ENCODE data around the gene WDR74.
"Not testable (repeated sequence)": the region's sequence is repeated elsewhere in the genome, so short reads cannot be mapped to it uniquely, and the experiment has no call there.

Gene WDR74

DNA sequence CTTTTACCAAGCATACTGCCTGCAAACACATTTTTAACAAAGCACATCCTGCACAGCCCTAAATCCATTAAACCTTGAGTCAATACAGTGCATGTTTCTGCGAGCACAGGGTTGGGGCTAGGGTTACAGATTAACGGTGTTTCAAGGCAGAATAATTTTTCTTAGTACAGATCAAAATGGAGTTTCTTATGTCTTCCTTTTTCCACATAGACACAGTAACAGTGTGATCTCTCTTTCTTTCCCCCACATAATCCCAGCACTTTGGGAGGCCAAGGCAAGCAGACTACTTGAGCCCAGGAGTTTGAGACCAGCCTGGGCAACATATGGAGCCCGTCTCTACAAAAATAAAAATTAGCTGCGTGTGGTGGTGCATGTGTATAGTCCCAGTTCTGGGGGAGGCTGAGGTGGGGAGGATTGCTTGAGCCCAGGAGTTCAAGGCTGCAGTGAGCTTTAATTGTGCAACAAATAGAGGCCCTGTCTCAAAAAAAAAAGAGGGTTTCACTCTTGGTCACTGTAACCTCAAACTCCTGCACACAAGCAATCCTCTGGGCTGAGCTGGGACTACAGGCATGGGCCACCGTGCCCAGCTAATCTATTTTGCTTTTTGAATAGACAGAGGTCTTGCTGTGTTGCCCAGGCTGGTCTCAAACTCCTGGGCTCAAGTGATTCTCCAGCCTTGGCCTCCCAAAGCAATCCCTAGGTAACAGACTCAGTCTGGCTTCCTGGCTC, 21.6 kb upstream of the WDR74 start:
- no peak for DNase-seq (ENCODE audit: insufficient read length, low spot score)
- no peak for TF ChIP-seq PAX5 (IDR thresholded peaks at IDR 0.05; ENCODE audit: insufficient read depth, low read length, severe bottlenecking)
- TF ChIP-seq POLR2AphosphoS5 (IDR thresholded peaks at IDR 0.05; ENCODE audit: low read depth, low read length) = no peak
- TF ChIP-seq POLR2A (IDR thresholded peaks at IDR 0.05; ENCODE audit: low read depth, low read length) = no peak
- no peak for TF ChIP-seq SPI1 (IDR thresholded peaks at IDR 0.05; ENCODE audit: low read depth, low read length)
- no peak for TF ChIP-seq TAF1 (IDR thresholded peaks at IDR 0.05; ENCODE audit: low read depth, low read length)
- no peak for TF ChIP-seq POU2F2 (IDR thresholded peaks at IDR 0.05; ENCODE audit: low read depth, low read length)
- FAIRE-seq = no peak

DNA sequence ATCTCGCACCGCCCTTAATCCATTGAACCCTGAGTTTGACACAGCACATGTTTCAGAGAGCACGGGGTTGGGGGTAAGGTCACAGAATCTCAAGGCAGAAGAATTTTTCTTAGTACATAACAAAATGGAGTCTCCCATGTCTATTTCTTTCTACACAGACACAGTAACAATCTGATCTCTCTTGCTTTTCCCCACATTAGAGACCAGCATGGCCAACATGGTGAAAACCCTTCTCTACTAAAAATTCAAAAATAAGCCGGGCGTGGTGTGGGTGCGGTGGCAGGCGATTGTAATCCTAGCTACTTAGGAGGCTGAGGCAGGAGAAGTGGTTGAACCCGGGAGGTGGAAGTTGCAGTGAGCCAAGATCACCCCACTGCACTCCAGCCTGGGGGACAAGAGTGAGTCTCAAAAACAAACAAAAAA, 19.9 kb upstream of the WDR74 start:
- DNase-seq (ENCODE audit: insufficient read length, low spot score); FAIRE-seq: not testable (repeated sequence)

DNA sequence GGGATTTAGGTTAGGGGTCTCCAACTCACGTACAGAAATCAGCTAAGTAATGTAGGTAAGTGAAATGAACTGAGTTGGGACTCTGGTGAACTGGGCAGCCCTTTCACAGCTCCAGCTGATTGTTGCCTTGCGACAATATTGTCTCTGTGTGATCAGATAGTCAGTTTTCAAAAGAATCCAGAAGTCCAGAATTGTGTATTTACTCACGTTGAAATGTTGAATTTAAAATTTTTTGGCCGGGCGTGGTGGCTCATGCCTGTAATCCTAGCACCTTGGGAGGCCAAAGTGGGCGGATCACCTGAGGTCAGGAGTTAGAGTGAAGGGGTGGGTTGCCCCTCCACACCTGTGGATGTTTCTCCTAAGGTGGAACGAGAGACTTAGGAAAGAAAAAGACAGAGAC, 18.8 kb upstream of the WDR74 start:
- TF ChIP-seq SPI1 (IDR thresholded peaks at IDR 0.05; ENCODE audit: low read depth, low read length) (no peak), TAF1 (IDR thresholded peaks at IDR 0.05; ENCODE audit: low read depth, low read length) (no peak), POLR2AphosphoS5 (IDR thresholded peaks at IDR 0.05; ENCODE audit: low read depth, low read length) (no peak), POU2F2 (IDR thresholded peaks at IDR 0.05; ENCODE audit: low read depth, low read length) (no peak), POLR2A (IDR thresholded peaks at IDR 0.05; ENCODE audit: low read depth, low read length) (no peak), PAX5 (IDR thresholded peaks at IDR 0.05; ENCODE audit: insufficient read depth, low read length, severe bottlenecking) (no peak)
- FAIRE-seq (no peak), DNase-seq (ENCODE audit: insufficient read length, low spot score) (no peak)

- TF ChIP-seq PAX5 (IDR thresholded peaks at IDR 0.05; ENCODE audit: insufficient read depth, low read length, severe bottlenecking) (no peak), SPI1 (IDR thresholded peaks at IDR 0.05; ENCODE audit: low read depth, low read length) (peak; percentile 49; the same call in 1 of the 2 replicates)
- DNase-seq (ENCODE audit: insufficient read length, low spot score) (no peak), FAIRE-seq (no peak)
Observed at GRCh38 chr11:62857541-62857982, 18.2 kb upstream of the WDR74 start.

- DNase-seq (ENCODE audit: insufficient read length, low spot score) (no peak), FAIRE-seq (no peak)
- no peak for TF ChIP-seq POLR2A (IDR thresholded peaks at IDR 0.05; ENCODE audit: low read depth, low read length)
- TF ChIP-seq POLR2AphosphoS5 (IDR thresholded peaks at IDR 0.05; ENCODE audit: low read depth, low read length) = no peak
- TF ChIP-seq PAX5 (IDR thresholded peaks at IDR 0.05; ENCODE audit: insufficient read depth, low read length, severe bottlenecking) = no peak
- no peak for TF ChIP-seq POU2F2 (IDR thresholded peaks at IDR 0.05; ENCODE audit: low read depth, low read length)
Observed at GRCh38 chr11:62856333-62856895, 17.0 kb upstream of the WDR74 start.

- TF ChIP-seq TAF1 (IDR thresholded peaks at IDR 0.05; ENCODE audit: low read depth, low read length) = peak; percentile 100
- TF ChIP-seq PAX5 (IDR thresholded peaks at IDR 0.05; ENCODE audit: insufficient read depth, low read length, severe bottlenecking) = no peak
- peak; percentile 100 for TF ChIP-seq POLR2AphosphoS5 (IDR thresholded peaks at IDR 0.05; ENCODE audit: low read depth, low read length)
- peak; percentile 100 for TF ChIP-seq POLR2A (IDR thresholded peaks at IDR 0.05; ENCODE audit: low read depth, low read length)
- no peak for TF ChIP-seq SPI1 (IDR thresholded peaks at IDR 0.05; ENCODE audit: low read depth, low read length)
- peak; percentile 90 for TF ChIP-seq POU2F2 (IDR thresholded peaks at IDR 0.05; ENCODE audit: low read depth, low read length)
- DNase-seq (ENCODE audit: insufficient read length, low spot score) (peak; percentile 75), FAIRE-seq (peak; percentile 99)
Observed at GRCh38 chr11:62855571-62856332, 16.4 kb upstream of the WDR74 start.

GRCh38 chr11:62854825-62855570, 15.6 kb upstream of the WDR74 start:
- TF ChIP-seq POLR2AphosphoS5 (IDR thresholded peaks at IDR 0.05; ENCODE audit: low read depth, low read length) (peak; percentile 30), POU2F2 (IDR thresholded peaks at IDR 0.05; ENCODE audit: low read depth, low read length) (no peak)
- DNase-seq (ENCODE audit: insufficient read length, low spot score) (no peak), FAIRE-seq (no peak)

- TF ChIP-seq POU2F2 (IDR thresholded peaks at IDR 0.05; ENCODE audit: low read depth, low read length) = no peak
- TF ChIP-seq POLR2A (IDR thresholded peaks at IDR 0.05; ENCODE audit: low read depth, low read length) = no peak; the same call in 1 of the 2 replicates
- TF ChIP-seq SPI1 (IDR thresholded peaks at IDR 0.05; ENCODE audit: low read depth, low read length) = no peak
- TF ChIP-seq PAX5 (IDR thresholded peaks at IDR 0.05; ENCODE audit: insufficient read depth, low read length, severe bottlenecking) = no peak
- no peak for TF ChIP-seq TAF1 (IDR thresholded peaks at IDR 0.05; ENCODE audit: low read depth, low read length)
- TF ChIP-seq POLR2AphosphoS5 (IDR thresholded peaks at IDR 0.05; ENCODE audit: low read depth, low read length) = peak; percentile 40; the same call in 1 of the 2 replicates
- DNase-seq (ENCODE audit: insufficient read length, low spot score) (no peak), FAIRE-seq (no peak)
Observed at GRCh38 chr11:62854013-62854824, 14.8 kb upstream of the WDR74 start.

All from GM12891 (cell line).